Duodenal mucosa (tissue), 2 donors: ENCODE data around the gene WNT5A.

Experiments used
- H3K27ac ChIP-seq: one replicate; pipeline ENCODE4 v1.7.0; 2013; ENCODE audit warnings: low read depth, low read length
- H3K27me3 ChIP-seq, 2 donors: one replicate each; pipeline ENCODE4 v1.7.0; 2013; ENCODE audit warnings: low read length in 2 of 2, control low read depth in 1 of 2; ENCODE audit not compliant: insufficient read depth in 2 of 2, control insufficient read depth in 1 of 2
- H3K36me3 ChIP-seq, 2 donors: one replicate each; pipeline ENCODE4 v1.7.0; 2013; ENCODE audit warnings: low read length in 2 of 2, control low read depth in 1 of 2; ENCODE audit not compliant: insufficient read depth in 2 of 2, control insufficient read depth in 1 of 2
- H3K4me1 ChIP-seq, 2 donors: one replicate each; pipeline ENCODE4 v1.7.0; 2013; ENCODE audit warnings: low read length in 2 of 2, control low read depth in 1 of 2; ENCODE audit not compliant: insufficient read depth in 2 of 2, control insufficient read depth in 1 of 2
- H3K4me3 ChIP-seq, 2 donors: one replicate each; pipeline ENCODE4 v1.7.0; 2013; ENCODE audit warnings: low read length in 2 of 2, low read depth in 1 of 2
- H3K9ac ChIP-seq, 2 donors: one replicate each; pipeline ENCODE4 v1.7.0; 2013; ENCODE audit warnings: low read length in 2 of 2, low read depth in 1 of 2
- H3K9me3 ChIP-seq, 2 donors: one replicate each; pipeline ENCODE4 v1.7.0; 2013; ENCODE audit warnings: low read length in 2 of 2, control low read depth in 1 of 2; ENCODE audit not compliant: control insufficient read depth in 1 of 2

Gene WNT5A

DNA sequence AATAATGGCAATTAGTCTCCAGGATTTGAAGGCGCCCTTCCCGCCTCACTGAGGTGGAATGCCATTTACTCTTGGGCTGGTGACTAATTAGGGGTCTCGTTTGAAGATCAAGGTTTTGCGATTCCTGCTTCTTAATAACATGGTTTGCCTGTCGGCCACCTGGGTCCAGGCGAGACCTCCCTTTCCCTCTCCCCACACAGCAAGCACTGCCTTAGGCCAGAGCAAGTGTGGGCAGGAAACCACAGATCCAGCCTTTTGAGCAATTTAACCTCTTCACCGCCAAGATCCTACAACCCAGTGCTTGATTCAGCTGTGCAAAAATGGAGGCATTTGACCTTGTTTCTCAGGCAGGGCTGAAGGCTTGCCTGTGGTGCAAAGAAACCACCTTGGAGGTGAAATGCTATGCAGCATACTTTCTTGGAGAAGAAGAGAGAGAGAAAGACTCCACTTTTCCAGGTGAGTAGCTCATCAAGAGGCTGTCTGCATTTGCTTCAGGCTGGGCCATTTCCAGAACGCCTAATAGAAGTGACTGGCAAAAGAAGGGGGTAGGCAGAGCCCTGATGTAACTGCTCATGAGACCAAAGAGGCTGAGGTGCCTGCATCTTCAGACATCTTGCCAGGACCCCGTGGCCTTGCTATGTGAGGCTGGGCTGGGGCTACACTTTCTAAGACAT is 34.1 kb upstream of the WNT5A start:
- Histone ChIP-seq H3K36me3 (no peaks in the 10 kb centered on the region), H3K9ac (no peak overlapping the region), H3K4me3 (no peak overlapping the region), H3K9me3 (no peaks in the 10 kb centered on the region), H3K27me3 (no peaks in the 10 kb centered on the region), H3K27ac (no peak overlapping the region), H3K4me1 (no peaks in the 10 kb centered on the region)

- Histone ChIP-seq H3K27ac (no peak overlapping the region), H3K4me1 (no peaks in the 10 kb centered on the region), H3K27me3 (peaks cover 0 to 7% of the 10 kb centered on the region in 2 donors), H3K36me3 (no peaks in the 10 kb centered on the region), H3K9ac (no peak overlapping the region), H3K4me3 (no peak overlapping the region), H3K9me3 (no peaks in the 10 kb centered on the region)
Measured at GRCh38 chr3:55519019-55519418, 31.9 kb upstream of the WNT5A start.

DNA sequence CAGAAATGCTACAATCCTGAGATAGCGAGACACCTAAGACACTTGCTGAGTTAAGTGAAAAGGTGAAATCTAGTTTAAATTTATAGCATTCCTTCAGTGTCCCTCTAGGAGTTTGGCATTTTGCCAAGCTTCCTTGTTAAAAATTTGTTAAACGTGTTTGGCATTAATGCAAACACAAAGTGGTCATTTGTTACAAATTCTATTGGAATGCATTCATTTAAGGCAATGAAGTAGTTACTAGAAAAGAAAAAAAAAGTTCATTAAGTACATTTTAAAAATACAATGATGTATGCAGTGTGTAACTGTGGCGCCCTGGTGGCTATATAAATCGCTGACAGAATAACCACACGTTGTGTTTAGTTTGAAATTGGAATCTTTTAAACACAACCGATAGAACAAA is 31.3 kb upstream of the WNT5A start:
- no peaks in the 10 kb centered on the region for H3K36me3 ChIP-seq
- peaks cover 0 to 7% of the 10 kb centered on the region in 2 donors for H3K27me3 ChIP-seq
- H3K9me3 ChIP-seq, result no peaks in the 10 kb centered on the region
- no peak overlapping the region for H3K27ac ChIP-seq
- no peaks in the 10 kb centered on the region for H3K4me1 ChIP-seq
- H3K9ac ChIP-seq, result no peak overlapping the region
- no peak overlapping the region for H3K4me3 ChIP-seq

- no peak overlapping the region for H3K27ac ChIP-seq
- no peak overlapping the region for H3K4me3 ChIP-seq
- H3K36me3 ChIP-seq, result no peaks in the 10 kb centered on the region
- no peaks in the 10 kb centered on the region for H3K9me3 ChIP-seq
- no peaks in the 10 kb centered on the region for H3K4me1 ChIP-seq
- H3K27me3 ChIP-seq, result peaks cover 0 to 7% of the 10 kb centered on the region in 2 donors
- no peak overlapping the region for H3K9ac ChIP-seq
Measured at GRCh38 chr3:55516392-55517030, 29.4 kb upstream of the WNT5A start.

- H3K36me3 ChIP-seq, result no peaks in the 10 kb centered on the region
- H3K27ac ChIP-seq, result no peak overlapping the region
- H3K4me3 ChIP-seq, result no peak overlapping the region
- H3K27me3 ChIP-seq, result peaks cover 0 to 7% of the 10 kb centered on the region in 2 donors
- H3K4me1 ChIP-seq, result no peaks in the 10 kb centered on the region
- no peaks in the 10 kb centered on the region for H3K9me3 ChIP-seq
- no peak overlapping the region for H3K9ac ChIP-seq
Measured at GRCh38 chr3:55515550-55516246, 28.6 kb upstream of the WNT5A start.

GRCh38 chr3:55514962-55515361 is 27.9 kb upstream of the WNT5A start:
- no peak overlapping the region for H3K4me3 ChIP-seq
- H3K4me1 ChIP-seq, result no peaks in the 10 kb centered on the region
- H3K36me3 ChIP-seq, result no peaks in the 10 kb centered on the region
- no peaks in the 10 kb centered on the region for H3K9me3 ChIP-seq
- peaks cover 0 to 7% of the 10 kb centered on the region in 2 donors for H3K27me3 ChIP-seq
- H3K9ac ChIP-seq, result no peak overlapping the region
- no peak overlapping the region for H3K27ac ChIP-seq

DNA sequence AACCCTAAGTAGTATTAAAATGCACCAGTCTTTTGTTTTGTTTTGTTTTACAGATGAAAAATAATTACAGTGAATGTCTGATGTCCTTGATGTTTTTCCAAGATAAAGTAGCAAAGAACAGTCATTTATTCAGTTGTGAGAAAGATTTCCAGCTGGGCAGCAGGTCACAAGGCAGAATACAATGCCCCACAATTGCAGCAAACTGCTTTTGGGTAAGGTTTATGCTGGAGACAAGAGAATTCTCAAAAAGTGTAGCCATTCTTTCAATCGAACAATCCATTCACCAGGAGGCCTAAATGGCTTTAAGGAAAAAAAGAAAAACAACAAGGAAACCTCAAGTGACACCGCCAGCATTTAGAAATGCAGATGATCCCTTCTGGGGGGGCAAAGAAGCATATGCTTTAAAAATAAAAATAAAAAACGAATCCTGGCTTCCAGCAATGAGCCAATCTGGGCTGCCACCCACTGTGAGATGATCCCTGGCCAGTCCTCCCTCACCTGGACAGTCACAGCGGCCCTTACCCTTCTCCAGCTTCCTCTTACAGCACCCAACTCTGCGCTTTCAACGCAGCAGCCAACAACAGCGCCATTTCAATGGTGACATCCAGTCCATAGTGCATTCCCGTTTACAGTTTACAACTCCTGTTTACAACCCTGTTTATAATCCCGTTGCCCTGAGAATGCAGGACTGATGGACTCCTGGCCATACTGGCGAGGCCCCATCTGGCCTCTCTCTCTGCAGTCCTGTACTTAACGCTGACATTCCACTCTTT is 25.7 kb upstream of the WNT5A start:
- H3K9me3 ChIP-seq, result no peaks in the 10 kb centered on the region

GRCh38 chr3:55511895-55512570 is 24.9 kb upstream of the WNT5A start:
- H3K9ac ChIP-seq, result no peak overlapping the region
- H3K36me3 ChIP-seq, result no peaks in the 10 kb centered on the region
- no peak overlapping the region for H3K27ac ChIP-seq
- H3K4me1 ChIP-seq, result no peaks in the 10 kb centered on the region
- no peaks in the 10 kb centered on the region for H3K9me3 ChIP-seq
- no peak overlapping the region for H3K4me3 ChIP-seq
- peaks cover 0 to 7% of the 10 kb centered on the region in 2 donors for H3K27me3 ChIP-seq

More for the DNA sequence above, 25.7 kb upstream of the WNT5A start:
- H3K27me3 ChIP-seq, result peaks cover 0 to 7% of the 10 kb centered on the region in 2 donors
- H3K4me3 ChIP-seq, result no peak overlapping the region
- no peaks in the 10 kb centered on the region for H3K4me1 ChIP-seq
- H3K9ac ChIP-seq, result no peak overlapping the region
- no peaks in the 10 kb centered on the region for H3K36me3 ChIP-seq
- H3K27ac ChIP-seq, result no peak overlapping the region

DNA sequence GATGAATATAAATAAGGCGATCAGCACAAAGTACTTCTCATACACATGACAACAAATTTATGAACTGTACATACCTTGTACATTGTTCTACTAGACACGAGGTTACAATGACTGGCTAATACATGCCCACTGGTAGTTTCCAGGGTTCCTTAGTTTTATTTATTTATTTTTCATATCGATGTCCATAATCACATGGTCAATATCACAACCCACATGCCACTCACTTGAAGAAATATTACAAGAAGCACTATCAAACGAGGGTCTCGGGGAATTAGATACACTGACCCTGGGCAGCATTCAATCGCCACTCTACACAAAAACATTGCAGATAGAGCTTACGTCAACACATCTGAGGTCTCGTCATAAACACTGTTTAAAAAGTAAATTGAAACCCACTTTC is 21.2 kb upstream of the WNT5A start:
- no peak overlapping the region for H3K9ac ChIP-seq

More for the DNA sequence above, 21.2 kb upstream of the WNT5A start:
- no peaks in the 10 kb centered on the region for H3K9me3 ChIP-seq
- no peak overlapping the region for H3K4me3 ChIP-seq
- no peaks in the 10 kb centered on the region for H3K4me1 ChIP-seq
- no peaks in the 10 kb centered on the region for H3K27me3 ChIP-seq
- H3K27ac ChIP-seq, result no peak overlapping the region
- no peaks in the 10 kb centered on the region for H3K36me3 ChIP-seq
